SK-N-SH (cell line): ENCODE measurements around the gene CCL15. TPM values are rescaled to one million over a fixed set of nuclear protein-coding genes. Genes with fewer than 3 reads are reported as not detected.

Source experiments
- CTCF ChIA-PET: fragments of 300-600, 350-600 bp; formaldehyde crosslinking; extraction: SDS; loops from one replicate; lab custom pipeline; 2021; lab: Yijun Ruan, JAX
- POLR2A ChIA-PET: fragments of 350-600 bp; sonication (Branson Sonifier 250); formaldehyde crosslinking; extraction: SDS; loops from one replicate; lab custom pipeline; 2020; ENCODE audit warnings: antibody characterized with exemption, inconsistent platforms; lab: Yijun Ruan, JAX
- DNase-seq: peaks from one replicate; pipeline ENCODE4 v3.0.0; 2012
- H2AFZ ChIP-seq: fragments of 200-600 bp; sonication (generic); 2 replicates; pipeline ENCODE4 v1.8.1; 2016; ENCODE audit warnings: antibody characterized with exemption, mild to moderate bottlenecking, low read depth
- H3F3A ChIP-seq: fragments of 200-600 bp; sonication (generic); replicated peaks from 2 replicates; pipeline ENCODE3; 2016; ENCODE audit warnings: antibody characterized with exemption, mild to moderate bottlenecking; ENCODE audit not compliant: insufficient read depth
- H3K27ac ChIP-seq, 2 experiments: fragments of 200-500 bp in 1 of 2; fragments of 200-600 bp in 1 of 2; sonication (Bioruptor generic) in 1 of 2; sonication (generic), shearing (Covaris generic) in 1 of 2; 2 replicates each; pipeline versions ENCODE4 v1.5.1 to v1.6.1; 2014 to 2016; ENCODE audit warnings: low read depth in 2 of 2, inconsistent platforms in 1 of 2, low read length in 1 of 2, mild to moderate bottlenecking in 1 of 2, mixed read lengths in 1 of 2
- H3K27me3 ChIP-seq: fragments of 200-600 bp; sonication (generic), shearing (Covaris generic); 2 replicates; pipeline ENCODE4 v1.6.1; 2016; ENCODE audit warnings: mixed run types; ENCODE audit not compliant: insufficient read depth
- H3K36me3 ChIP-seq, 2 experiments: fragments of 200-500 bp in 1 of 2; fragments of 200-600 bp in 1 of 2; sonication (Bioruptor generic) in 1 of 2; sonication (generic) in 1 of 2; replicated peaks in 1 of 2; 2 replicates each; pipeline versions ENCODE3 to v1.5.1; 2014 to 2016; ENCODE audit warnings: low read length in 1 of 2, mild to moderate bottlenecking in 1 of 2; ENCODE audit not compliant: insufficient read depth in 2 of 2, control insufficient read depth in 1 of 2
- H3K4me1 ChIP-seq, 2 experiments: fragments of 200-500 bp in 1 of 2; fragments of 200-600 bp in 1 of 2; sonication (Bioruptor generic) in 1 of 2; sonication (generic), shearing (Covaris generic) in 1 of 2; 2 replicates each; pipeline versions ENCODE4 v1.5.1 to v1.6.1; 2014 to 2016; ENCODE audit warnings: low read depth in 1 of 2, low read length in 1 of 2, mixed run types in 1 of 2; ENCODE audit not compliant: insufficient read depth in 2 of 2, control insufficient read depth in 1 of 2
- H3K4me2 ChIP-seq: fragments of 200-600 bp; sonication (generic), shearing (Covaris generic); 2 replicates; pipeline ENCODE4 v1.6.1; 2017; ENCODE audit warnings: mixed run types
- H3K4me3 ChIP-seq, 2 experiments: fragments of 200-500 bp in 1 of 2; fragments of 200-600 bp in 1 of 2; sonication (Bioruptor generic) in 1 of 2; sonication (generic), shearing (Covaris generic) in 1 of 2; 2 replicates each; pipeline versions ENCODE4 v1.5.1 to v1.8.1; 2014 to 2016; ENCODE audit warnings: low read depth in 2 of 2, inconsistent platforms in 1 of 2, low read length in 1 of 2, mild to moderate bottlenecking in 1 of 2, mixed read lengths in 1 of 2, moderate library complexity in 1 of 2
- H3K79me2 ChIP-seq: fragments of 200-600 bp; sonication (generic); 2 replicates; pipeline ENCODE4 v1.8.1; 2017; ENCODE audit warnings: mild to moderate bottlenecking; ENCODE audit not compliant: insufficient read depth
- H3K9ac ChIP-seq: fragments of 200-600 bp; sonication (generic); 2 replicates; pipeline ENCODE4 v1.6.1; 2017; ENCODE audit warnings: mixed run types
- H3K9me2 ChIP-seq: fragments of 200-600 bp; sonication (generic); 2 replicates; pipeline ENCODE4 v1.6.1; 2017; ENCODE audit warnings: mixed run types
- H3K9me3 ChIP-seq: fragments of 200-600 bp; sonication (generic); 2 replicates; pipeline ENCODE4 v1.6.1; 2017; ENCODE audit warnings: mixed run types, mild to moderate bottlenecking, moderate library complexity
- H4K20me1 ChIP-seq: fragments of 200-600 bp; sonication (generic); 2 replicates; pipeline ENCODE4 v1.6.1; 2017; ENCODE audit warnings: mild to moderate bottlenecking, mixed run types; ENCODE audit not compliant: insufficient read depth
- CTCF ChIP-seq: fragments of 200-600 bp; sonication (generic); IDR thresholded peaks from 2 replicates; pipeline ENCODE4 v1.6.1; 2017; ENCODE audit warnings: antibody characterized with exemption, mild to moderate bottlenecking, moderate library complexity
- FOXJ3 ChIP-seq: sonication (generic); formaldehyde crosslinking; IDR thresholded peaks from 2 replicates; pipeline ENCODE4 v1.5.1; 2020; ENCODE audit warnings: mild to moderate bottlenecking, missing genetic modification reagents
- FOXM1 ChIP-seq: IDR thresholded peaks from 2 replicates; pipeline ENCODE4 v1.4.0; 2012; ENCODE audit warnings: low read depth, mild to moderate bottlenecking
- GABPA ChIP-seq: IDR thresholded peaks from 2 replicates; pipeline ENCODE4 v1.4.0; 2012; ENCODE audit warnings: low read depth, mild to moderate bottlenecking
- GATA2 ChIP-seq: sonication (generic); formaldehyde crosslinking; IDR thresholded peaks from 2 replicates; pipeline ENCODE4 v1.5.0; 2020; ENCODE audit warnings: mild to moderate bottlenecking, missing genetic modification reagents
- MEF2A ChIP-seq: IDR thresholded peaks from 2 replicates; pipeline ENCODE4 v1.4.0; 2012; ENCODE audit warnings: low read depth, borderline replicate concordance
- NFIC ChIP-seq: IDR thresholded peaks from 2 replicates; pipeline ENCODE4 v1.4.0; 2012; ENCODE audit warnings: borderline replicate concordance
- NRF1 ChIP-seq: IDR thresholded peaks from 2 replicates; pipeline ENCODE4 v1.6.1; 2012; ENCODE audit warnings: low read depth, mild to moderate bottlenecking, low read length
- POLR2AphosphoS5 ChIP-seq: IDR thresholded peaks from 2 replicates; pipeline ENCODE4 v1.6.1; 2012; ENCODE audit warnings: low read depth, low read length
- RAD21 ChIP-seq: IDR thresholded peaks from 2 replicates; pipeline ENCODE4 v1.6.1; 2012; ENCODE audit warnings: mild to moderate bottlenecking, low read length
- REST ChIP-seq: IDR thresholded peaks from 2 replicates; pipeline ENCODE4 v1.6.1; 2012; ENCODE audit warnings: mild to moderate bottlenecking, low read depth, low read length, moderate library complexity
- SIN3A ChIP-seq: IDR thresholded peaks from 2 replicates; pipeline ENCODE4 v1.6.1; 2012; ENCODE audit warnings: low read depth, mild to moderate bottlenecking, low read length, moderate library complexity, borderline replicate concordance
- SMC3 ChIP-seq: IDR thresholded peaks from 2 replicates; pipeline ENCODE4 v1.6.1; 2012; ENCODE audit warnings: low read depth, low read length, improper control_type of control experiment
- TAF1 ChIP-seq: IDR thresholded peaks from 2 replicates; pipeline ENCODE4 v1.6.1; 2012; ENCODE audit warnings: low read depth, mild to moderate bottlenecking, low read length, moderate library complexity, borderline replicate concordance
- TCF12 ChIP-seq: IDR thresholded peaks from 2 replicates; pipeline ENCODE4 v1.4.0; 2012
- USF1 ChIP-seq: IDR thresholded peaks from 2 replicates; pipeline ENCODE4 v1.4.0; 2012; ENCODE audit warnings: low read depth, borderline replicate concordance
- YY1 ChIP-seq: IDR thresholded peaks from 2 replicates; pipeline ENCODE4 v1.4.0; 2012; ENCODE audit warnings: low read depth, mild to moderate bottlenecking
- WGBS: methylation state at CpG from one replicate; pipeline ENCODE4 v1.1.6; 2017; ENCODE audit warnings: low lambda C conversion rate; 5-methylcytosine and 5-hydroxymethylcytosine counted together
- polyA plus RNA-seq, 3 experiments: library from polyadenylated mRNA; depleted of rRNA; stranded (reverse); fragments of >200 nt; gene quantifications; 2 replicates each; pipeline ENCODE4 v1.2.3, GENCODE V29; 2012

Gene CCL15
- polyA plus RNA-seq, 1 of the 3 experiments (the other 2 are of a cell fraction) = not detected

- Histone ChIP-seq H3K4me3 (no peak overlapping the region), H2AFZ (no peak overlapping the region), H3K4me1 (no peaks in the 10 kb centered on the region), H4K20me1 (no peaks in the 10 kb centered on the region), H3K4me2 (no peak overlapping the region), H3K9me2 (no peaks in the 10 kb centered on the region), H3K36me3 (no peaks in the 10 kb centered on the region), H3K79me2 (no peaks in the 10 kb centered on the region), H3K27me3 (peaks cover 43% of the 10 kb centered on the region; the same call in 1 of the 2 replicates), H3F3A (no peaks in the 10 kb centered on the region), H3K27ac (no peak overlapping the region), H3K9me3 (no peaks in the 10 kb centered on the region), H3K9ac (no peak overlapping the region)
- DNase-seq = no peak
- POLR2A ChIA-PET = no interaction called here
- WGBS = 47% methylated on average over 4 of the region's 7 CpGs
- TF ChIP-seq NFIC (no peak), GATA2 (CRISPR knock-in tag) (no peak), NRF1 (no peak), SIN3A (no peak), SMC3 (no peak), REST (no peak), RAD21 (no peak), CTCF (no peak), FOXJ3 (CRISPR knock-in tag) (no peak), FOXM1 (no peak), TAF1 (no peak), TCF12 (no peak), MEF2A (no peak)
- CTCF ChIA-PET = no interaction called here
Observed at GRCh38 chr17:35953720-35954119, 47.6 kb downstream of the CCL15 start.

- H3K9me2 ChIP-seq = no peaks in the 10 kb centered on the region
- H3K9me3 ChIP-seq = no peaks in the 10 kb centered on the region
- no peak overlapping the region for H3K27ac ChIP-seq
- no peak overlapping the region for H3K9ac ChIP-seq
- H3K27me3 ChIP-seq = peaks cover 30% of the 10 kb centered on the region; the same call in 1 of the 2 replicates
- H3F3A ChIP-seq = no peaks in the 10 kb centered on the region
- ChIA-PET POLR2A (no interaction called here), CTCF (interaction anchor here (1.0 to 1.4 kb wide), 2 partner anchors 20 to 200 kb away, joined by 5 to 6 read pairs; no protein-coding TSS in a partner anchor)
- H3K4me1 ChIP-seq = no peaks in the 10 kb centered on the region
- no peaks in the 10 kb centered on the region for H3K36me3 ChIP-seq
- WGBS = 37% methylated on average over 3 of the region's 3 CpGs
- H4K20me1 ChIP-seq = no peaks in the 10 kb centered on the region
- H3K4me2 ChIP-seq = no peak overlapping the region
- no peak overlapping the region for H3K4me3 ChIP-seq
- no peak overlapping the region for H2AFZ ChIP-seq
- H3K79me2 ChIP-seq = no peaks in the 10 kb centered on the region
- no peak for DNase-seq
- TF ChIP-seq POLR2AphosphoS5 = no peak
- TF ChIP-seq REST = no peak
- TF ChIP-seq GABPA = no peak
- TF ChIP-seq TCF12 = no peak
- no peak for TF ChIP-seq USF1
- TF ChIP-seq YY1 = no peak
Observed at GRCh38 chr17:35949401-35949800, 52.0 kb downstream of the CCL15 start.
